Esophagus muscularis mucosa (tissue), 4 donors: Measurements from ENCODE around the gene DNAJC5. TPM values are rescaled to one million over a fixed set of nuclear protein-coding genes. Genes with fewer than 3 reads are reported as not detected.
A peak's percentile ranks its signal among the peaks of the same experiment; 100 is the strongest.

Experiments used
- DNase-seq: peaks from one replicate; pipeline ENCODE4 v3.0.0-alpha.2; 2017; ENCODE audit errors: extremely low spot score
- H3K27ac ChIP-seq, 4 donors: fragments of 200-600 bp; sonication (generic); replicated peaks in 1 of 4; 1 replicate in 3 of 4; 2 replicates in 1 of 4; pipeline ENCODE4 v1.5.1; 2016 to 2019; ENCODE audit warnings: mild to moderate bottlenecking in 1 of 4
- H3K27me3 ChIP-seq, 4 donors: fragments of 200-600 bp; sonication (generic); one replicate each; pipeline versions ENCODE4 v1.5.1 to v1.6.0; 2016 to 2019
- H3K36me3 ChIP-seq, 4 donors: fragments of 200-600 bp; sonication (generic); one replicate each; pipeline ENCODE4 v1.5.1; 2016 to 2019
- H3K4me1 ChIP-seq, 4 donors: fragments of 200-600 bp; sonication (generic); one replicate each; pipeline ENCODE4 v1.5.1; 2016 to 2019
- H3K4me3 ChIP-seq, 4 donors: fragments of 200-600 bp; sonication (generic); 1 replicate in 2 of 4; 2 replicates in 2 of 4; pipeline ENCODE4 v1.5.1; 2016 to 2019; ENCODE audit warnings: mild to moderate bottlenecking in 4 of 4, moderate library complexity in 1 of 4
- H3K9me3 ChIP-seq, 4 donors: fragments of 200-600 bp; sonication (generic); 1 replicate in 3 of 4; 2 replicates in 1 of 4; pipeline ENCODE4 v1.5.1; 2016 to 2019
- EP300 ChIP-seq: sonication (generic); formaldehyde crosslinking; IDR thresholded peaks from one replicate; pipeline ENCODE4 v1.6.1; 2017; ENCODE audit warnings: antibody characterized with exemption
- POLR2A ChIP-seq: fragments of 450-650 bp; IDR thresholded peaks from one replicate; pipeline ENCODE4 v1.6.1; 2017; ENCODE audit warnings: antibody characterized with exemption, moderate library complexity, mild to moderate bottlenecking, low read depth
- POLR2AphosphoS5 ChIP-seq, 2 donors: sonication (generic); formaldehyde crosslinking; IDR thresholded peaks; one replicate each; pipeline ENCODE4 v1.6.1; 2017; ENCODE audit warnings: antibody characterized with exemption in 2 of 2
- WGBS: methylation state at CpG from one replicate; pipeline ENCODE4 v1.1.5; 2018; 5-methylcytosine and 5-hydroxymethylcytosine counted together
- intact Hi-C: fragments of 100-400 bp; cut with DNase I; formaldehyde crosslinking; loops from one replicate; pipeline ENCODE4 v1.15.1; 2023
- total RNA-seq, 4 donors: library from RNA; depleted of rRNA; stranded (reverse); fragments of >200 nt; gene quantifications; one replicate each; pipeline versions ENCODE4 v1.1.0 to v1.2.1, GENCODE V29; 2016
- TF ChIP-seq, protein P1 (sequence below), 3 experiments: fragments of 200-600 bp in 2 of 3; fragments of 450-650 bp in 1 of 3; sonication (generic) in 2 of 3; IDR thresholded peaks; one replicate each; pipeline ENCODE4 v1.5.1; 2017 to 2019; ENCODE audit warnings: antibody characterized with exemption in 3 of 3, mild to moderate bottlenecking in 2 of 3, moderate library complexity in 1 of 3

Gene DNAJC5
- total RNA-seq, 4 donors from 2014 or later: 39.5 to 64.9 (median 53.1) TPM

DNA sequence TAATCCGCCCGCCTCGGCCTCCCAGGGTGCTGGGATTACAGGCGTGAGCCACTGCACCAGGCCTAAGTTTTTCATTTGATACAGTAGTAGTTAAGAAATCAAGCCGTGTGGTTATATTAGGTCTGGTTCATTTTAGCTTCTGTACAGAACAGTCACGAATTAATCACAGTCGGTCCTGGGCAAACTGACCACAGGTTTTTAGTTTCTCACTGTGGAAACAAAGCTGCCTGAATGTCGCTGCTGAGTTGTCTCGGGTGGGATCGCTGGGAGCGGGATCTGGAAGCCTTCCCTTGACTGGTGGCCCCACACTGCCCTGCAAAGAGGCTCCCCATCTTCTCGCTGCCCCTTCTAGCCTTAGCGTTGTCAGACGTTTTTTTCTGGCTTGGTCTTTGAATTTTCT lies 42.7 kb downstream of the DNAJC5 start:
- 73% methylated on average over 12 of the region's 14 CpGs for WGBS
- Histone ChIP-seq H3K4me3 (no peak overlapping the region), H3K9me3 (no peaks in the 10 kb centered on the region), H3K4me1 (peaks cover 4 to 38% (median 7%) of the 10 kb centered on the region in 4 donors), H3K27ac (no peak overlapping the region), H3K27me3 (no peaks in the 10 kb centered on the region), H3K36me3 (peaks cover 11 to 79% (median 76%) of the 10 kb centered on the region in 4 donors)
- TF ChIP-seq EP300: no peak
- TF ChIP-seq POLR2A: no peak
- TF ChIP-seq POLR2AphosphoS5 (IDR thresholded peaks at IDR 0.05): no peak
- TF ChIP-seq, protein P1, sequence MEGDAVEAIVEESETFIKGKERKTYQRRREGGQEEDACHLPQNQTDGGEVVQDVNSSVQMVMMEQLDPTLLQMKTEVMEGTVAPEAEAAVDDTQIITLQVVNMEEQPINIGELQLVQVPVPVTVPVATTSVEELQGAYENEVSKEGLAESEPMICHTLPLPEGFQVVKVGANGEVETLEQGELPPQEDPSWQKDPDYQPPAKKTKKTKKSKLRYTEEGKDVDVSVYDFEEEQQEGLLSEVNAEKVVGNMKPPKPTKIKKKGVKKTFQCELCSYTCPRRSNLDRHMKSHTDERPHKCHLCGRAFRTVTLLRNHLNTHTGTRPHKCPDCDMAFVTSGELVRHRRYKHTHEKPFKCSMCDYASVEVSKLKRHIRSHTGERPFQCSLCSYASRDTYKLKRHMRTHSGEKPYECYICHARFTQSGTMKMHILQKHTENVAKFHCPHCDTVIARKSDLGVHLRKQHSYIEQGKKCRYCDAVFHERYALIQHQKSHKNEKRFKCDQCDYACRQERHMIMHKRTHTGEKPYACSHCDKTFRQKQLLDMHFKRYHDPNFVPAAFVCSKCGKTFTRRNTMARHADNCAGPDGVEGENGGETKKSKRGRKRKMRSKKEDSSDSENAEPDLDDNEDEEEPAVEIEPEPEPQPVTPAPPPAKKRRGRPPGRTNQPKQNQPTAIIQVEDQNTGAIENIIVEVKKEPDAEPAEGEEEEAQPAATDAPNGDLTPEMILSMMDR (IDR thresholded peaks at IDR 0.05): no peak
- intact Hi-C loops: no loop called here
- DNase-seq: no peak

DNA sequence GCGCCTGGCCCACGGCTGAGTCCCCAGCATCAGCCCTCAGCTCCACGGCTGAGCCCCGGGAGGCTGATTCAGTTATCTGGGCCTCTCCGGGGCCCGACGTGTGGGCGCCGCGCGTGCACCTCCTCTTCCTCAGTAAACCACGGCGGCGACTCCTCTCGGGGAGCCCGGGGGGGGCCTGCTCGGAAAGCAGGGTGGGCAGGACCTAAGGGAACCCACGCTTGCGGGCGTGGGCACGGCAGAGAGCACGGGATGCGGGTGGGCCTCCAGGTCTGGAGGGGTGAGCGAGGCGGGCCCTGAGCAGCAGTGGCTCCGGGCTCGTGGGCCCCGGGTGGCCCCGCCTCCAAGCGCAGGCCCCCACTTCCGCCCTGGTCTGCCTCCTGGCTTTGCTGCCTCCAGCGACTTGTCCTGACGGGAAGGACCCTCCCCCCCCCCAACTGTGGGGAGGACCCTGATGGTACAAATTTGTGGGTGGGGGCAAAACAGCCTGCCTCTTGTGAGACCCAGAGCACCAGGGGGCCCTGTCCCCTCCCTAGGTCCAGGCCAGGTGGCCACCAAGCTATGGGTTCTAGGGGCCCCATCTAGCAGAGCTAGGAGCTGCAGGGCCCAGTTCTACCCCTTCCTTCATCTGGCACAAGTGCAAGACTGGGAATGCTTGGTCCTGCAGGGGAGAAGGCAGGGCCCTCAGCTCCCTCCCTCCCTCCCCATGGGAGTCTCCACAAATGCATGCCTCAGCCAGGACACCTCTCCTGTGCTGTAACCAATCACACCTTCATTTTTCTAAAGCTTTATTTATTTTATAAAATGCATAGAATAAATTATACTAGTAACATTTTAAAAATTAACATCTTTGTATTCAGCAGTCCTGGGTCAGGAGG lies 44.4 kb downstream of the DNAJC5 start:
- WGBS: 94% methylated on average over 10 of the region's 33 CpGs
- Histone ChIP-seq H3K9me3 (no peaks in the 10 kb centered on the region), H3K27ac (no peak overlapping the region), H3K36me3 (peaks cover 20 to 83% (median 80%) of the 10 kb centered on the region in 4 donors), H3K27me3 (no peaks in the 10 kb centered on the region), H3K4me1 (peaks cover 18 to 50% (median 24%) of the 10 kb centered on the region in 4 donors), H3K4me3 (no peak overlapping the region)
- intact Hi-C loops: no loop called here
- no peak for DNase-seq
- TF ChIP-seq, protein P1 (IDR thresholded peaks at IDR 0.05): no peak
- TF ChIP-seq POLR2AphosphoS5 (IDR thresholded peaks at IDR 0.05) (no peak), EP300 (no peak)

DNA sequence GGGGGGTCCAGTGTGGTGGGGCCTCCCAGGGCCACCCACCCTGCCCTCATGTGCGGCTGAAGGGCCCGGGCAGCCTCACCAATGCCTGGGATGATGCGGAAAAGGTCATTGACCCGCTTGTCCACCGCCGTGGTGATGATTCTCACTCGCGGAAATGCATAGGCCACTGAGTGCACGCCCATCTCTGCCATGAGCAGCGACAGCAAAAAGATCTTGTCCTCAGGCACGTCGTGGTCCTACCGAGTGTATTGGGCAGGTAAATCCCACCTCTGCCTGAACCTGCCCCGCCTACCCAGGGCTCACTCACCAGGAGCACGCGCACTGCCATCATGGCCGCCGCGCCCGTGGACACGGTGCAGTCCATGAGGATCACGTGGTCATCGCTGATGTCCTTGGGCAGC lies 45.1 kb downstream of the DNAJC5 start:
- WGBS: 78% methylated on average over 9 of the region's 23 CpGs
- no peak for DNase-seq
- H3K4me3 ChIP-seq: no peak overlapping the region
- H3K4me1 ChIP-seq: peaks cover 23 to 44% (median 25%) of the 10 kb centered on the region in 4 donors
- intact Hi-C loops: no loop called here
- H3K36me3 ChIP-seq: peaks cover 27 to 83% (median 80%) of the 10 kb centered on the region in 4 donors
- TF ChIP-seq EP300: no peak
- no peak for TF ChIP-seq POLR2AphosphoS5 (IDR thresholded peaks at IDR 0.05)
- TF ChIP-seq, protein P1 (IDR thresholded peaks at IDR 0.05): no peak
- no peak for TF ChIP-seq POLR2A
- H3K9me3 ChIP-seq: no peaks in the 10 kb centered on the region
- H3K27me3 ChIP-seq: no peaks in the 10 kb centered on the region
- H3K27ac ChIP-seq: no peak overlapping the region

DNA sequence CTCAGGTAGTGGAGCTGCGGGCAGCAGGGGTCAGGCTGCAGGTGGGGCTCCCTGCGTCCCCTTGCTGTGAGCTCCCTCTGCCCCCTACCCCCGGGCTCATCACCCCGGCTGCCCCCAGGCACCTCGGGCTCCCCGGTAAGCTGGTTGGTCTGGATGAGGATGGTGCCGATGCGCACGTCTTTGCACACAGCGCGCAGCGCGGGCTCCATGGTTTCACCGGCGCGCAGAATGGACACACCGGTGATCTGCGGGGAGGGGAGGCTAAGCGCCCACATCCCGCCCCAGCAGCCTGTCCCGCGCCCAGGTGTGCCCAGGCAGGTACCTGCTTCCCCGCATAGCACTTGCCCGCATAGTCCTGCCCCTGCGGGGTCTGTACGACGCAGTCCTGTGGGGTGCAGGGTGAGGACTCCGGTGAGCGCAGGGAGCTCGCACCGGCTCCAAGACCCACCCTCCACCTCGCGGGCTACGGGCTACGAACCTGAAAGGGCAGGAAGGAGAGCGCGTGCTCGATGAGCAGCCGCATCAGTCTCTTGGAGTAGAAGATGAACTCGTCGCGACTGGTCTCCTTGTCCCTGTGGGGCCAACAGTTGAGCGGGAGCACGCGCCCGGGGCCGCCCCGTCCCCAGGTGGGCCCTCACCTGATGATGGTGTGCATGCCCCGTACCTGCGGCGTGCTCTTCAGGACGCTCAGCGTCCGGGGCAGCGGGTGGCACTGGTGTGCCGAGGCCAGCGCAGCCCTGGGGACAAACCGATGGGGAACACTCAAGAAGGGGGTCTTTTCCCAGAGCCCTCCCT lies 45.7 kb downstream of the DNAJC5 start:
- H3K4me3 ChIP-seq: no peak overlapping the region
- H3K36me3 ChIP-seq: peaks cover 33 to 83% (median 80%) of the 10 kb centered on the region in 4 donors
- no peaks in the 10 kb centered on the region for H3K27me3 ChIP-seq
- TF ChIP-seq POLR2AphosphoS5 (IDR thresholded peaks at IDR 0.05) (no peak), EP300 (no peak), POLR2A (no peak)
- TF ChIP-seq, protein P1 (IDR thresholded peaks at IDR 0.05): no peak
- DNase-seq: no peak
- peak overlapping the region in 3 of 4 donors; percentile 48 to 71 (median 49) for H3K27ac ChIP-seq
- no peaks in the 10 kb centered on the region for H3K9me3 ChIP-seq
- H3K4me1 ChIP-seq: peaks cover 24 to 44% (median 25%) of the 10 kb centered on the region in 4 donors
- 88% methylated on average over 27 of the region's 58 CpGs for WGBS
- intact Hi-C loops: no loop called here
